ENCODE data around the gene GALNS.
"Not testable (repeated sequence)": the region's sequence is repeated elsewhere in the genome, so short reads cannot be mapped to it uniquely, and the experiment has no call there.

GALNS gene

DNA sequence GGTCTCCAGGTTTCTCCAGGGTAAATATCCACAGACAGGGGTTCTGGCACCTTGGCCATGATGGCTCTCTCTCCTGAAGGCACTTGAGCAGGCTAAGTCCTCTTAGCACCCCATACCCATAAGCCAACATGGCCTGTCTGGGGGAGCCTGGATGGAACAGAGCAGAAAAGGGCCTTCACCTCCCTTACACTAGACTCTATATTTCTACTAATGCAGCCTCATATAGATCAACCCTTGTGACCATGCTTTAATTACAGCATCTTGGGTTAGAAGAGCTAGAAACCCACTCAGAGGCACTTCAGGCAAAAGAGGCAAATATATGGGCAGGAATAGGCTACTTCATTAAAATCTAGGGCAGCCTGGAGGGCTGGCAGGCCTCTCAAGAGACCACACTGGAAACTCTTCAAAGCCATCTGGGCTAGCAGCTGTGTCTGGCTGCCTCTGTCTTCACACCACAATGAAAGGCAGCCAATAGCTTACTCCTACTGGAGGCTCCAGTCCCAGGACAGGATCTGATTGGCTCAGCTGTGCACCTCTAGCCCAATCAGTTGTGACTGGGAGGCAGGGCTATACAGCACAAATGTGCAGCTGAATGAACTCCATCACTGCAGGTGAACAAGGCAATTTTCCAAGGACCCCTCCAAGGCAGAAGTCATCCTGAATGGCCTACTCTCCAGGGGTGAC, 57.8 kb downstream of the GALNS start:
- DNase-seq: peak; percentile 42

DNA sequence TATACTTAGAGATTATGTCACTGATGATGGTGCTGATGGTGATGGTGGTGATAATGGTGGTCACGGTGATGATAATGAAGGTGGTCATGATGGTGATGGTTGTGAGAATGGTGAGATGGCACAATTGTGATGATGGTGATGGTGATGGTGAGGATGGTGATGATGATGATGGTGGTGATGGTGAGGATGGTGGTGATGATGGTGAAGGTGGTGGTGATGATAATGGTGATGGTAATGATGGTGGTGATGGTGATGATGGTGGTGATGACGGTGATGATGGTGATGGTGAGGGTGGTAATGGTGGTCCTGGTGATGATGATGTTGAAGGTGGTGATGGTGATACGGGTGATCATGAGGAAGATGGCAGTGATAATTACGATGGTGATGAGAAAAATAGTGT, 58.7 kb downstream of the GALNS start:
- no peak for DNase-seq

DNA sequence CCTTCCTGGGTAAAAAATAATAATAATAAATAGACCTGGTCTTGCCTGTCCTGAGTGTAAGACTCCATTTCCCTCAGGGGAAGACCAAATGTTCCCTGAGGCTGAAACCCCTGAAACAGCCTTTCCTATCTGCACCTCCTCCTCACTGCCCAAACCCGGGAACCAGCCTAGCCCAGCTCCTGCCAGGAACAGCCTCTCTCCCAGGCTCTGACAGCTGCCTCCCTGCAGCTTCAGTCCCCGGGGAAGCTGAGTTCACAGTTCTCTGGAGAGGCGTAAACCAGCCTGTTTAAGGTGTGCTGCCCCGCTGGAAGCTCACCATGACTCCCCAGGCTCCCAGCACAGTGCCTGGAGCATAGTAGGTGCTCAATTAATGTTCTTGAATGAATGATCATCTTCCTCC, 60.5 kb downstream of the GALNS start:
- no peak for DNase-seq

DNA sequence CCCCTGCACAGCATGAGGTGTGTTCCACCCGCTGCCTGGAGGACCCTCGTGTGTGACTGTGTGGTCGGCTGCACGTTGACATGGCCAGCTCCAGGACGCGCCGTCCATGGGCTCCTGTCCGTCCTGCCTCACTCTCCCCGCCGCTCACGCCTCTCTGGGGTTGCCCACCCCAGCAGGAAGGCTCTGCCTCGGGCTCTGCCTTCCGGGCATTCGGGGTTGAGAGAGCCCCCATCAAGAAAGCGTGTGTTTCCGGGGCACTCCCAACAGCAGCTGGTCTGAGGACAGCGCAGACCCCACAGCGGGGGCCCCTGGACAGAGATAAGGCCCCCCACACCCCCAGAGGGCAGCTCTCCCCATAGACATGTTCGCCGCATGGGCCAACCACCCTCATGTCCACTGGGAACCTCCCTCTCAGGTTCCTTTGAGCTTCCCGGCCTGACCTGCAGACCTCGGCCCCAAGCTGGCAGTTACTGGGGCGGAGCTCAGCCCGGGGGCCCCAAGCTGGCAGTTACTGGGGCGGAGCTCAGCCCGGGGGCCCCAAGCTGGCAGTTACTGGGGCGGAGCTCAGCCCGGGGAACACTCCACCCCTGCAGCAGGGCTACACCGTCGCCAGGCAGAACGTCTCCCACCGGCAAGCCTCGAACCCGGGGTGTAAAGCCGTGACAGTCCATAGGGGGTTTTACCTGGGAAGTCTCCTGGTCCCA, 63.3 kb downstream of the GALNS start:
- no peak for DNase-seq

DNA sequence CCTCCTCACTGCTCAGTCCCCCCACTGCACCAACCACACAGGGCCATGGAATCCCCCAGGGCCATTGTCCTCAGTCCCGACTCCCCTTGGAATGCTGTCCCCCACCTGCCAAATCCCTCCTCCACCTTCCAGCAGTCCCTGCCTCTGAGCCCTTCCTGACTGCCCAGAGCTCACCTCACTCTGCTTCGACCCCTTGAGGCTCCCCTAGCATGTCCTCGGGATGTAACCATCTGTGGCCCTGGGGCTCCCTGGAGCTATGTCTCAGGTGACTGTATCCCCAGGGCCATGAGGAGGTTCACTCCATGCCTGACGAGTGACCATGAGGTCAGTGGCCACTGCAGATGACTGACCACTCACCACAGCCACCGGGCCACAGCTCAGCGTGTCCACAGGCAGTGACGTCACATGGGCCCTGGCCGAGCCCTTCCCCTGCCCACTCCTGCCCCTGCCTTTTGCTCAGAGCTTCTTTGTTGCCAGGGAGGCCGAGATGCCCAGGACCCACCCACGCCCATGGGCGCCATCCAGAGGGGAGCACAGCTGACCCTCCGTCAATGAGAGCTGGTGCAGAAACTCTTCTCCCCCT, 64.0 kb downstream of the GALNS start:
- no peak for DNase-seq

DNA sequence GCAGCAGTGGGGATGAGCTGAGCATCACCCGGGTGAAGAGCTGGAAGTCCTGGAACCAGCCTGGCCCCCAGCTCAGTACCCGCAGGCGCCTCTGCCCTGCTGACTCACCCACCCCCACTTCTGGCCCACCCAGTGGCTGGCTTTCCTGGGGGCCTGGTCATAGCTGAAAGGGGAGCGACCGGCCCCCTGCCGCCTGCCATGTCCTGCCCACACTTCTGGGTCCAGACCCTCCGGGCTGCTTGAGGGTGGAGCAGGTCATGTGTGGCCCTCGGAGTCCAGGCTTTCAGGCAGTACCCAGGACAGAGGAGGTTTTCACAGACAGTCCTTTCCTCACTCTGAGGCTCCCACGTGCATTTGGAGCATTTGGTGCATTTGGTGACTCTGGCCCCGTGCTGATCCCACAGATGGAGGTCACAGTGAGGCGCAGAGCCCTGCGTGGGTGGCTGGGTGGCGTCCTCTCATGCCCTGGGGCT, 64.6 kb downstream of the GALNS start:
- DNase-seq: no peak

DNA sequence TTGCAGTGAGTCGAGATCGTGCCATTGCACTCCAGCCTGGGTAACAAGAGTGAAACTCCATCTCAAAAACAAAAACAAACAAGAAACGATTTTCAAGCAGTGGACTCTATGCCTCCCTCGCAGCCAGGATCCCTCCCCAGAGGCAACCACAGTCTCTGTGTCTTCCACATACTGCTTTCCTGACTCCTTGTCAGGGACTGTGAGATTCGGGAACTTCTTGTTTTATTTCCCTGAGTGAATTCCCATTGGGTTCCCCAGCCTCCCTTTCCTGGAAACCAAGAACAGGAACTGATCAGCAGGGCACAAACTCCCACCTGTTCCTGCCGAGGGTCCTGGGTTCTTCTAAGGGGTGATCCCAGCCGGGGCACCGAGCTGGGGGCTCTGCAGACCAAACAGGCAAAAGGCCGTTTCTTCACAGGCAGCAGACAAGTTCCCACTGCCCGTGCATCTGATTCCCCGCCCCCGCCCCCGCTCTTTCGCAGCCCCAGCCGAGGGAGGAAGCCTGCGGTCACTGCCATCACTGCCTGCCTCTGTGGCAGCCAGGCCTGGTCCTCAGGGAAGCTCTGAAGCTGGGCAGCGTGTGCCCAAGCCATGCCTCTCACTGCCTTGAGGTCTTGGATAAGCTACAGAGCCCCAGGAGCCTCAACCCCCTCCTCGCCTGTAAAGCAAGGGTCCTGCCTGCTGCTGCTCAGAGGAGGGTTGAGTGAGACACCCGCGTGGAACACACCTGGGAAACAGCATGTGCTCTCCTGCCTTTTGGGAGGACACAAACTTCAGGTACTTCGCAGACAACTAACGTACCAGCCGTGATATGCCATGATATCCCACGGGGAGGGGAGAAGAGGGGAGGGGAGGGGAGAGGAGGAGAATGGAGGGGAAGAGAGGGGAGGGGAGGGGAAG, 66.2 kb downstream of the GALNS start:
- peak; percentile 73 for DNase-seq

DNA sequence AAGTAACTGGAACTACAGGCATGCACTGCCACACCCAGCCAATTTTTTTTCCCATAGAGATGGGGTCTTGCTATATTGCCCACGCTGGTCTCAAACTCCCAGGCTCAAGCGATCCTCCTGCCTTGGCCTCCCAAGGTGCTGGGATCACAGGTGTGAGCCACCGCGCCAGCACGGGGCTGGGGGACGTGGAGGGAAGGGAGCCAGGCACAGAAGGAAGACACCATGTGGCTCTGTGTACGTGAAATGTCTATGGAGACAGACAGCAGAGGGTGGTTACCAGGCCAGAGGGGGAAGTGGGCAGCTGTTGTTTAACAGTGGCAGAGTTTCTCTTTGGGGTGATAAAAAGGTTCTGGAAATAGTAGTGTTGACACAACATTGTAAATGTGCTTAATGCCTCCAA, 67.2 kb downstream of the GALNS start:
- DNase-seq: no peak

DNA sequence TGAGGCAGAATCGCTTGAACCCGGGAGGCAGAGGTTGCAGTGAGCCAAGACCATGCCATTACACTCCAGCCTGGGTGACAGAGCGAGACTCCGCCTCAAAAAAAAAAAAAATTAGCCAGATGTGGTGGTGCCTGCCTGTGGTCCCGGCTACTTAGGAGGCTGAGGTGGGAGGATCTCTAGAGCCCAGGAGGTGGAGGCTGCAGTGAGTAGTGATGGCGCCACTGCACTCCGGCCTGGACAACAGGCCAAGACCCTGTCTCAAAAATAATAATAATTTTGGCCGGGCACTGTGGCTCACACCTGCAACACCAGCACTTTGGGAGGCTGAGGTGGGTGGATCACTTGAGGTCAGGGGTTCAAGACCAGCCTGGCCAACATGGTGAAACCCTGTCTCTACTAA, 68.0 kb downstream of the GALNS start:
- DNase-seq: not testable (repeated sequence)

DNA sequence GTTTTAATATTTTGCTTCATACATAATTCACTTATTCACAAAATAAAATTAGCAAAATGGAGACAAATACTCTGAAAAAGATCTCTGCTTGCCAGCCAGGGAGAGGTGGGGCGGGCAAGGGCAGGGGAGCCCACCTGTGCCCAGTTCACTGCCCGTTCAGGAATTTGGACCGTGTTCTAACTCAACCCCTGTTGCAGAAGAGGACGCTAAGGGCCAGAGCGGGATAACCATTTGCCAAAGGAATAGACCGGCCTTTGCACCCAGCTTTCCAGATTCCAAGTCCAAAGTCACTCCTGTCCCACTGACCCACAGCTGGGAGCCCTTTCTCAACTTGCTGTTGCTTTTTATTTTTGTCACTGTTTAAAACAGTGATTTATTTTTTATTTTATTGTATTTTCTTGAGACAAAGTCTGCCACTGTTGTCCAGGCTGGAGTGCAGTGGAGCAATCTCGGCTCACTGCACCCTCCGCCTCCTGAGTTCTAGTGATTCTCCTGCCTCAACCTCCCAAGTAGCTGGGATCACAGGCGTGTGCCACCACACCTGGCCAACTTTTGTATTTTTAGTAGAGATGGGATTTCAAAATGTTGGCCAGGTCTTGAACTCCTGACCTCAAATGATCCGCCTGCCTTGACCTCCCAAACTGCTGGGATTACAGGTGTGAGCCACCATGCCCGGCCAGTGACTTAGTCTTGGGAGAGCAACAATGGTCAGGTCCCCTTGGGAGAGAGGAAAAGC, 69.0 kb downstream of the GALNS start:
- DNase-seq: no peak

DNA sequence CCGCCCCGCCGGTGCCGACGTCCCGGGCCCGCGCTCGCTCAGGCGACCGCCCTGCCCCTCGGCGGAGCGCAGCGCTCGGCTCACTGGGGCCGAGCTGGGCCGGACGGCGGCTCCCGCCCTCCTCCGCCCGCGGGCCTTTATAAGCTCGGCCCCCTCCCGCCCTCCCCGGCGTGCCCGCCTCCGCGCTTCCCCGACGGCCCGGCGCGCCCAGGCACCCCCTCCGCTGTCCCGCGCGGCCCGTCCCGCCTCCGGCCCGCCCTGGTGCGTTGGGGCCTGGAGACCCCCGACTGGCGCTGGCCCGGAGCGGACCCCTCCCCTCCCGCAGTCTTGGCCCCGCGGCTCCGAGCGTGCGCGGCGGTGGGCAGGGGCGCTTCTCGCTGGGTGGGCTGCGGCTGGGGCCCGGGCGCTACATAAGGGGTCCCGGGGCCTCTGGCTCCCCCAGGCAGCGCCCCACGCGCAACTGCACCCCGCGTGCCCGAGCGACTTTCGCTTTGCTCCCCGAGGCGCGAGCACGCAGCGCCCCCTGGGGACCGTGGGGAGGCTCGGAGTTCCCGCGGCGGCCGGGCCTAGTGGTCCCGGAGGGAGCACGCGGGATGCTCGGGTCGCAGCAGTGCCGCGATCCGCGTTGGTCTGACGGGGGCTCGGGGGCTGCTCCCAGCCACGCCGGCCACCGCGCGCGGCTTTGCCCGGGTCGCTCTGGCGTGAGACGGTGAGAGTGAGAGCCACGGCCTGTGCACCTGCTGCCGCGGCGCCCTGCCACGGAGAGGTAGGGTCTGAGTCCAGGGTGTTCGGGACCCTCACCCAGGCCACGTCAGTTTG, 71.4 kb downstream of the GALNS start, which contains the start of gene PIEZO1:
TSS of gene PIEZO1 (minus strand) at position 115 of the 819 bp plus-strand sequence. CDS start 256 bp downstream, outside the sequence.
- DNase-seq: peak; percentile 73

DNA sequence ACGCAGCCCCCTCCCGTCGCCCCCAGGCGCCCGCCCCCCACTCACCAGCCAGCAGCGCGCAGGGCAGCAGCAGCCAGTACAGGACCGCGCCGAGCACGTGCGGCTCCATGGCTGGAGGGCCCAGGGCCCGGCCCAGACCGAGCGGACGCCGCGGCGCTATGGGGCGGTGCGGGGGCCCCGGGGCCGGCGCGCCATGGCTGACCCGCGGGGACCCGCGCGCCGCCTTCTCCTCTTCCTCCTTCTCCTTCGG, 72.0 kb downstream of the GALNS start:
- DNase-seq: no peak

DNA sequence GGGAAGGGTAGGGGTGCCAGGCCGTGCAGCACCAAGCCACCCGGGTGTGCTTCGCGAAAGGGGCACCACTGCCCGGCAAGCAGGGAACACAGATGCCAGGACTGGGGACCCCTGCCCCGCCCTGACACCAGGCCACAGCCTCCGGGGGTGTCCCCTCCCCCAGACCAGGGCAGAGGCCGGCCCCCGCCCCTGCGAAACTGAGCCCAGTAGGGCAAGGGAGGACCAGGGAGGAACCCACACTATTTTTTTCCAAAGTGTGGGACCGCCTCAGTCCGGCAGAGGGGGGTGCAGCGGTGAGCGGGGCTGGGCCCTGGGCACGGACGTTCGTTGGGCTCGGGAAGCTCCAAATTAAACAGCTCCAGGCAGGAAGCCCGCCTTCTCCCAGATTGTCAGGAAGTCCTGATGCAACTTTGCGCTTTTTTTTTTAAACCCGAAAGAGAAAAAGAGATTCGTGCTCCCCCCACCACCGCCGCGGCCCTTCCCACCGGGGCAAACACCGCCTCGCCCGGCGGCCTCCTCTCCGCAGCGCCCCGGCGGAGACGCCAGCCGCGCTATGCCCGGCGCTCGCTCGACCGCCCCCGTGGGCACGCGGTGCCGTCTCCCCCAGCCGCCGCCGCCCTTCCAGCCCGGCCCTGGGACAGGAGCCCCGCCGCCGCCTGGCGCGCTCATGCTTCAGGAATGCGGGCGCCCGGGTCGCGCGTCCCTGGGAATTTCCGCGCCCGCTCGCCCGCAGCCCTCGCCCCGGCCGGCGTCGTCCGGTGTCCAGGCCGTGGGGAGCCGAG, 72.5 kb downstream of the GALNS start:
- peak; percentile 64 for DNase-seq

DNA sequence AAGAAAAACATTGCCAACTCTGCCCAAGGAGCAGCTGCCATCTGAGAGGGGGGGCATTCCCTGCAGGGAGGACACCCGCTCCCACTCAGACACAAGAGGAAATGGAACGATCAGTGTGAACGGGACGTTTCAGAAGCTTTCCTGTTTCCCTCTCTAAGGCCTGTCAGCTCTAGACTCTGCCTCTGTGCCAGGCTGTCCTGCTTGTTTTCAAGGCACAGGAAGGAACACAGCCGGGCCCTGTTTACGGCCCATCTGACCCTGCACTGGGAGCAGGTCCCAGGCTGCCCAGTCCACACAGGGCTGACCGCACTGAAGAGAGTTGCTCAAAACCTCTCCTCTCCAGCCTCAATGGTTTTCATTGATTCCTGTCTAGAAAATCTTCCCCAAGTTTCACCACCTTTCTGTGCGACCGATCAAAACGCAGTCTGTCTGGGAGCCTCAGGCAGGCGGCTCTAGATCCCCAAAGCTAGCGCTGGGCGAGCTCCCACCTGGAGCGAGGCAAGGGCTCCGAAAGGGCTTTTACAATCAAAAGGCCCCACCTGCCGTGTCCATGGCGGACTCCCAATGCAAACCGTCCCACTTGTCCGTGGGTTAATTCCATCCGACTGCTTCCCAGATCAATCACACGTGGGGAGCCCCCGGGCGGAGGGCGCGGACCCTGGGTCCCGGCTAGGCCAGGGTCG, 73.2 kb downstream of the GALNS start:
- no peak for DNase-seq

DNA sequence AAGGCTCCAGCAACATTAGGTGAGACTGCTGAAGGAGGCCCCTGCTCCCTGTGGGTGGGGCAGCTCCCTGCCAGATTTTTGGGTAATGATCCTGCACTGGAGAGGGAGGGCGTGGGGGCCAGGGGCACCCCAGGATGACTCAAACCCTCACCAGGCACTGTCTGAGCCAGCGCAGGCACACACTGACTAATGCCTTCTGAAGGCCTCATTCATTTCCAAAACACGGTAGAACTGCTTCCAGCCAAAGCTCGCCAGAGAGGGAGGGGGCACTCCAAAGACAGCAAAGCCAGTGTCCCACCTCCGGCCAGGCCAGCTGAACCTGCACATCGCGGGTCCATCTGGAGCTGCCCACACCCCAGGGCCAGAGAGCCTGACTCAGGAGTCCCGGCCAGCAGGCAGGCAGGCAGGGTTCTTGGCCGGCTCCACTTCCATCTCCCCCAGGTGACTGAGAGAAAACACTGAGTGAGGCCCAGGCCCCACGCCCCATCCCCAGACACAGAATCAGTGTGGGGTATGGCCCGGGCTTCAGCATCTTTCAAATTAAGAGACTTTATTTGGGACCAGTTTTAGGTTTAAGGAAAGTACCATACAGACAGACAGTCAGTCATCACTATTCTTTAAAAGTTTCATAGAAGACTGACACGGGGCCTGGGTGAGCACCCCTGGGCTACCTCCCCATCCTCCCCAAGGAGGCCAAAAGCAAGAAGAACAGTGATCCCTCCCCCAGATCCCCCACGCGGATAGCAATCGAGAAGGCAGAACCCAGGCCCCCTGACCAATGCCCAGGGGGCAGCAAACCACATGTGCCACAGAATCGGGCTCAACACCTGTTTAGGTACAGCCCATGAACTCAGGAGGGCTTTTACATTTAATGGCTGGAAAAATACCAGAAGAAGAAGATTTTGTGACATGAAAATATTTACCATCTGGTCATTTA, 74.0 kb downstream of the GALNS start:
- DNase-seq: no peak

DNA sequence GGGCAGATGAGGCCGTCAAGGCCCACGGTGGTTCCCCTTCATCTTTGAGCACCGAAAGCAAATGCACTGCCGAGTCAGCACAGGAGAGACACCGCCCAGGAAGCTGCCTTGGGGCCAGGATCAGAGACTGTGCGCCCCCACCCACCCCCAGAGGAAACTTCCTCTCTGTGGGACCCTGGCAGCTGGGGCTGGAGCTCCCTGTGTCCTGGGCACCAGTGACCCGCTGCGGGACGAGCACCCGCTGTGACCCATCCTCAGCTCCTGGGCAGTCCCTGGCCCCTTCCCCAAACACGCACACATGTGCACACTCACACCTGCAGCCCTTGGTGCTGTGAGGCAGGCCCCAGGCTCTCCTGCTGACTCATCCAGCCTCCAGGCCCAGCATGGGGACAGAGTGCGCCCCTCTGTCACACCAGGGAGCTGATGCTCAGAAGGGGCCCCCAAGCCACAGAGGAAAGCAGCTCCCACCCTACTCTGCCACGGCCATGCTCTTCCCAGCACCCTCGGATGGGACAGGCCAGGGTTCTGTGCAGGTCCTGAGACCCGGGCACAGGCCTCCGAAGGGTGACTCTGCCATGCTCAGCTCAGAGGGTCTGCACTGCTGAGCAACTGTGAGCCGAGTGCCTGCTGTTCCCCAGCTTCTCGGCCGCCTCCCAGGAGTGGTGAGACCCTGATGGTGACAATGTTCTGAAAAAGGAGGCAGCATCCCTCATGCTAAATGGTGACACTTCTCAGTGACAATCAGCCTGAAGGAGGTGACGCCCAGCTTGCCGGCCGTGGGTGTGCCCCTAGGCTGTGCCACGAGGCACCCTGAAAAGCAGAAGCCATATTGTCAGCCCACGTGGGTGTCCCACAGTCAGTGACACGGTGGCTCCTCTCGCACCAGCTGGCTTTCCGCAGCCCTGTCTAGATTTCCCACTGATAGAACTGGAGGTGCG, 75.3 kb downstream of the GALNS start:
- DNase-seq: no peak

DNA sequence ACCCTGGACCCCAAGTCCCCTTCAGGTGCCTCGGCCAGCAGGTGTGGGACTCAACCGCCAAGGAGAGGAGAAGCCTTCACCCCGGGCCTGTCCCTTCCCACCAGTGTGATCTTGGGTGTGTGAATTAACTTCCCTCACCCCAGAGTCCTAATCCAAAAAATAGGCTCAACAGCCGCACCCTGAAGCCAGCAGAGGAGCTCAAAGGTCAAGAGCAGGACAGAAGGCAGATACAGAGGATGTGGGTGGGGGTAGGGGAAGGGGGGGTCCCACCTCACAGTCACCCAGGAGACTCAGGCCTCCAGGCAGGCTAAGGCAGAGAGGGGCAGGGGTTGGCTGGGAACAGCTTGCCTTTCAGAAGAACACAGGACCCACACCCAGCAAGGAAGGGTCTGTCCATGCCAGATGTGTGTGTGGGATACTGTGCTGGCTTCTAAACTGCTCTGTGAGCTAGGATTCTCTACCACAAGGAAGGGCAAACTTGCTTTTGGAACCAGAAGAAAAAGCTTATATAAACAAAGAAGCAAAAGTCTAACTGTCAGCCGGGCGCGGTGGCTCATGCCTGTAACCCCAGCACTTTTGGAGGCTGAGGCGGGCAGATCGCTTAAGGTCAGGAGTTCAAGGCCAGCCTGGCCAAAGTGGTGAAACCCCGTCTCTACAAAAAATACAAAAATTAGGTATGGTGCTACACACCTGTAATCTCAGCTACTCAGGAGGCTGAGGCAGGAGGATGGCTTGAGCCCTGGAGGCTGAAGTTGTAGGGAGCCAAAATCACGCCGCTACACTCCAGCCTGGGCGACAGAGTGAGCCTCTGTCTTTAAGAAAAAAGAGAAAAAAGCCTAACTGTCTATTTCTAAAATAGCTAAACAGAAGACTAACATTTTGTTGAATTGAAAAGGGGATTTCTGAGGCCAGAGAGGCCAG, 76.3 kb downstream of the GALNS start:
- no peak for DNase-seq

Measured in DMS53 (cell line).